NCI-H446 (cell line): Measurements from ENCODE around the gene LRPAP1.

Experiments used
- DNase-seq, 2 experiments: peaks; one replicate each; lab custom pipeline; 2025; lab: John Stamatoyannopoulos, UW

LRPAP1 gene

GRCh38 chr4:3472411-3473141, 59.6 kb downstream of the LRPAP1 start:
- DNase-seq = no peak

- no peak for DNase-seq
These were observed 60.3 kb downstream of the LRPAP1 start for GRCh38 chr4:3471886-3472285.

GRCh38 chr4:3471098-3471760, 61.0 kb downstream of the LRPAP1 start:
- no peak for DNase-seq

- no peak for DNase-seq
These were observed 61.8 kb downstream of the LRPAP1 start for GRCh38 chr4:3470244-3471097.

GRCh38 chr4:3469386-3470243, 62.6 kb downstream of the LRPAP1 start:
- DNase-seq = no peak

GRCh38 chr4:3468804-3469203, 63.4 kb downstream of the LRPAP1 start:
- no peak for DNase-seq

- no peak for DNase-seq
These were observed 64.1 kb downstream of the LRPAP1 start for GRCh38 chr4:3468154-3468553.

GRCh38 chr4:3467601-3468031, 64.6 kb downstream of the LRPAP1 start:
- no peak for DNase-seq

GRCh38 chr4:3466691-3467600, 65.3 kb downstream of the LRPAP1 start:
- DNase-seq = no peak

GRCh38 chr4:3465698-3466671, 66.2 kb downstream of the LRPAP1 start:
- no peak for DNase-seq

GRCh38 chr4:3464911-3465697, 67.1 kb downstream of the LRPAP1 start:
- DNase-seq = no peak

GRCh38 chr4:3464349-3464905, 67.8 kb downstream of the LRPAP1 start:
- no peak for DNase-seq

- no peak for DNase-seq
These were observed 68.5 kb downstream of the LRPAP1 start for GRCh38 chr4:3463556-3464348.

- DNase-seq = no peak
These were observed 69.3 kb downstream of the LRPAP1 start, which contains the start of gene DOK7 for GRCh38 chr4:3462790-3463415. DOK7 (plus strand) TSS chr4:3463306; CDS start chr4:3463376, 70 bp downstream.

- no peak for DNase-seq
These were observed 69.9 kb downstream of the LRPAP1 start for GRCh38 chr4:3462321-3462789.

- peak; percentile 4 to 6 for DNase-seq
These were observed 70.5 kb downstream of the LRPAP1 start for GRCh38 chr4:3461515-3462291.
